HCT116 (cell line): ENCODE results near the gene PPP1R37. TPM values are rescaled to one million over a fixed set of nuclear protein-coding genes. Genes with fewer than 3 reads are reported as not detected.

Source experiments
- ATAC-seq: fragments of 200-7000 bp; cut with Tn5 transposase; 2 replicates; pipeline ENCODE4 v1.9.1; 2020; ENCODE audit warnings: mild to moderate bottlenecking, moderate library complexity
- BruUV-seq: library from RNA; stranded (reverse); fragments of 400-500 nt; replicated peaks from 2 replicates; lab custom pipeline; 2021; lab: Mats Ljungman, UMichigan
- CTCF ChIA-PET: fragments of 300-600 bp; sonication (Branson Sonifier 250); formaldehyde crosslinking; loops from one replicate; lab custom pipeline; 2021; ENCODE audit warnings: antibody characterized with exemption; lab: Charles Lee
- POLR2A ChIA-PET: fragments of 300-600, 350-600 bp; sonication (Branson Sonifier 250); formaldehyde crosslinking; loops from one replicate; lab custom pipeline; 2021; ENCODE audit warnings: antibody characterized with exemption; lab: Charles Lee
- RAD21 ChIA-PET, 2 experiments: fragments of 300-600 bp; sonication (Branson Sonifier 250); formaldehyde crosslinking; loops; one replicate each; lab custom pipeline; 2023; ENCODE audit warnings: low total read pairs in 2 of 2; ENCODE audit not compliant: uncharacterized antibody in 2 of 2, unreplicated experiment in 2 of 2, low non-redundant PET in 1 of 2; lab: Charles Lee
- DNase-seq: peaks from one replicate; pipeline ENCODE4 v3.0.0-alpha.2; 2010; ENCODE audit warnings: low read depth, low spot score
- H2AFZ ChIP-seq: fragments of 200-600 bp; shearing (Covaris generic), sonication (generic); 2 replicates; pipeline ENCODE4 v1.6.1; 2017; ENCODE audit warnings: low read depth, mixed run types, mixed read lengths, antibody characterized with exemption, low read length; ENCODE audit not compliant: poor library complexity, severe bottlenecking
- H3K27ac ChIP-seq: 2 replicates; pipeline ENCODE4 v1.5.1; 2012; ENCODE audit warnings: low read depth, low read length
- H3K27me3 ChIP-seq: fragments of 200-600 bp; sonication (generic); 2 replicates; pipeline ENCODE4 v1.6.1; 2016; ENCODE audit warnings: mixed run types, low read length, mixed read lengths; ENCODE audit not compliant: insufficient read depth
- H3K36me3 ChIP-seq, 2 experiments: fragments of 200-500 bp in 1 of 2; fragments of 200-600 bp in 1 of 2; sonication (Bioruptor generic) in 1 of 2; sonication (generic) in 1 of 2; 2 replicates each; pipeline versions ENCODE4 v1.5.1 to v1.6.1; 2014 to 2016; ENCODE audit warnings: low read length in 2 of 2, inconsistent platforms in 1 of 2, mixed read lengths in 1 of 2, mixed run types in 1 of 2; ENCODE audit not compliant: insufficient read depth in 2 of 2, control insufficient read depth in 1 of 2
- H3K4me1 ChIP-seq, 2 experiments: fragments of 200-600 bp in 1 of 2; sonication (generic) in 1 of 2; 2 replicates each; pipeline versions ENCODE4 v1.5.1 to v1.6.1; 2012 to 2017; ENCODE audit warnings: low read length in 2 of 2, inconsistent platforms in 1 of 2, mild to moderate bottlenecking in 1 of 2, mixed read lengths in 1 of 2, mixed run types in 1 of 2, moderate library complexity in 1 of 2; ENCODE audit not compliant: insufficient read depth in 2 of 2, control insufficient read depth in 1 of 2
- H3K4me2 ChIP-seq: fragments of 200-600 bp; sonication (generic); 2 replicates; pipeline ENCODE4 v1.6.1; 2017; ENCODE audit warnings: mixed run types, low read length, mixed read lengths
- H3K4me3 ChIP-seq, 2 experiments: fragments of 200-600 bp in 1 of 2; sonication (generic) in 1 of 2; replicated peaks in 1 of 2; 2 replicates each; pipeline ENCODE4 v1.5.1; 2011 to 2016; ENCODE audit warnings: low read length in 2 of 2, control low read depth in 1 of 2, low read depth in 1 of 2, mild to moderate bottlenecking in 1 of 2, mixed read lengths in 1 of 2, mixed run types in 1 of 2
- H3K79me2 ChIP-seq: fragments of 200-600 bp; sonication (generic); 2 replicates; pipeline ENCODE4 v1.6.1; 2017; ENCODE audit warnings: mild to moderate bottlenecking, mixed run types, low read length, moderate library complexity, mixed read lengths; ENCODE audit not compliant: insufficient read depth
- H3K9ac ChIP-seq: fragments of 200-600 bp; sonication (generic); 2 replicates; pipeline ENCODE4 v1.6.1; 2016; ENCODE audit warnings: low read length, mixed read lengths
- H3K9me2 ChIP-seq: fragments of 200-600 bp; sonication (generic), shearing (Covaris generic); 2 replicates; pipeline ENCODE4 v1.6.1; 2017; ENCODE audit warnings: mixed run types, mild to moderate bottlenecking, moderate library complexity; ENCODE audit not compliant: insufficient read depth
- H3K9me3 ChIP-seq, 2 experiments: fragments of 200-500 bp in 1 of 2; fragments of 200-600 bp in 1 of 2; sonication (Bioruptor generic) in 1 of 2; sonication (generic) in 1 of 2; 2 replicates each; pipeline ENCODE4 v1.6.1; 2014 to 2017; ENCODE audit warnings: low read length in 2 of 2, mixed read lengths in 2 of 2, inconsistent platforms in 1 of 2, low read depth in 1 of 2, mild to moderate bottlenecking in 1 of 2, mixed run types in 1 of 2, moderate library complexity in 1 of 2; ENCODE audit not compliant: control insufficient read depth in 1 of 2, insufficient read depth in 1 of 2
- H4K20me1 ChIP-seq: fragments of 200-600 bp; sonication (generic), shearing (Covaris generic); 2 replicates; pipeline ENCODE4 v1.6.1; 2017; ENCODE audit warnings: mixed run types, mild to moderate bottlenecking, moderate library complexity; ENCODE audit not compliant: insufficient read depth
- CEBPB ChIP-seq: IDR thresholded peaks from 2 replicates; pipeline ENCODE4 v1.6.1; 2012; ENCODE audit warnings: low read depth
- ELF1 ChIP-seq: IDR thresholded peaks from 2 replicates; pipeline ENCODE4 v1.6.1; 2012; ENCODE audit warnings: low read depth, borderline replicate concordance
- EZH2 ChIP-seq: fragments of 200-600 bp; sonication (generic); IDR thresholded peaks from 2 replicates; pipeline ENCODE4 v1.6.1; 2017; ENCODE audit warnings: antibody characterized with exemption, mixed run types
- FOSL1 ChIP-seq: IDR thresholded peaks from 2 replicates; pipeline ENCODE4 v1.6.1; 2012; ENCODE audit warnings: low read depth
- JUND ChIP-seq: IDR thresholded peaks from 2 replicates; pipeline ENCODE4 v1.6.1; 2012
- MAX ChIP-seq: IDR thresholded peaks from 2 replicates; pipeline ENCODE4 v1.6.1; 2012
- POLR2A ChIP-seq: IDR thresholded peaks from 2 replicates; pipeline ENCODE4 v1.7.0; 2011; ENCODE audit warnings: borderline replicate concordance; ENCODE audit not compliant: insufficient read depth, insufficient read length; ENCODE audit errors: extremely low read depth
- POLR2AphosphoS5 ChIP-seq: IDR thresholded peaks from 2 replicates; pipeline ENCODE4 v1.6.1; 2011; ENCODE audit warnings: mild to moderate bottlenecking, low read depth, low read length, moderate library complexity
- RAD21 ChIP-seq: IDR thresholded peaks from 2 replicates; pipeline ENCODE4 v1.6.1; 2012; ENCODE audit warnings: low read depth, mild to moderate bottlenecking
- REST ChIP-seq: IDR thresholded peaks from 2 replicates; pipeline ENCODE4 v1.6.1; 2012; ENCODE audit warnings: low read depth
- SIN3A ChIP-seq: IDR thresholded peaks from 2 replicates; pipeline ENCODE4 v1.6.1; 2012; ENCODE audit warnings: low read depth
- SP1 ChIP-seq: IDR thresholded peaks from 2 replicates; pipeline ENCODE4 v1.6.1; 2012; ENCODE audit warnings: low read depth
- TCF7L2 ChIP-seq: IDR thresholded peaks from 2 replicates; pipeline ENCODE4 v1.7.0; 2011; ENCODE audit warnings: borderline replicate concordance, inconsistent platforms; ENCODE audit not compliant: insufficient read depth, insufficient read length; ENCODE audit errors: extremely low read depth
- YY1 ChIP-seq: IDR thresholded peaks from 2 replicates; pipeline ENCODE4 v1.6.1; 2011; ENCODE audit warnings: low read length, low read depth, moderate library complexity, mild to moderate bottlenecking; ENCODE audit not compliant: insufficient replicate concordance; ENCODE audit errors: extremely low read depth
- ZNF274 ChIP-seq: fragments of 200-500 bp; sonication (Bioruptor generic); IDR thresholded peaks from 2 replicates; pipeline ENCODE4 v1.6.1; 2014; ENCODE audit warnings: mild to moderate bottlenecking, low read depth, low read length, inconsistent platforms
- intact Hi-C: fragments of 100-400 bp; cut with micrococcal nuclease; formaldehyde crosslinking; loops from 2 replicates; pipeline ENCODE4 v1.10.0; 2022
- total RNA-seq: library from RNA; stranded (reverse); gene quantifications from one replicate; pipeline ENCODE4 v1.2.1, GENCODE V29; 2021; ENCODE audit not compliant: unreplicated experiment

The PPP1R37 gene
- total RNA-seq, 1 experiment from 2014 or later = 32.7 TPM

GRCh38 chr19:45150180-45150579 is 57.2 kb downstream of the PPP1R37 start (continued):
- TF ChIP-seq YY1 (no peak), TCF7L2 (no peak)

DNA sequence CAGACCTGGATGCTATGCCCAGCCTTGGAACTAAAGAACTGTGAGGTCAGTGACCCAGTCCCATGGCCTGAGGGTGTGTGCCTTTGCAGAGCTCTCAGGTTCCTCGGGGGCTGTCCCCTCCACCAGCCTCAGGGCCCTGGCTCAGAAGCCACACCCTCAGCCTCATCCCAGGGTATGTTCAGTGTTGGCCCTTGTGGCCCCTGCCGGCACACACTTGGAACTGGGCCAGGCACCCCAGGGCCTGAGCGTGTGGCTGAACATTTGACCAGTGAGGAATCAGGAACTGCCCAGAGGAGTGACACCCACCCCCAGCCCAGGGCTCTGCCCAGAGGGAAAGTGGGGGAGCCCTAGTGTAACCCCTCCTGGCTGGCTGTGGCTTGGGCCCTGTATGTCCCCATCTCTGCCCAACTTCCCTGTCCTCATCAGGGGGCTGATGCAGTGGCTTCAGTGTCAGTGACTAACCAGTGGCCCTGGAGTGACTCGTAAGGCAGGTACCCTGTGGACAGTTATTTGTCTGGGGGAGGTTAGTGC is 57.8 kb downstream of the PPP1R37 start:
- no TSS peak for BruUV-seq
- CTCF ChIA-PET = no interaction called here

DNA sequence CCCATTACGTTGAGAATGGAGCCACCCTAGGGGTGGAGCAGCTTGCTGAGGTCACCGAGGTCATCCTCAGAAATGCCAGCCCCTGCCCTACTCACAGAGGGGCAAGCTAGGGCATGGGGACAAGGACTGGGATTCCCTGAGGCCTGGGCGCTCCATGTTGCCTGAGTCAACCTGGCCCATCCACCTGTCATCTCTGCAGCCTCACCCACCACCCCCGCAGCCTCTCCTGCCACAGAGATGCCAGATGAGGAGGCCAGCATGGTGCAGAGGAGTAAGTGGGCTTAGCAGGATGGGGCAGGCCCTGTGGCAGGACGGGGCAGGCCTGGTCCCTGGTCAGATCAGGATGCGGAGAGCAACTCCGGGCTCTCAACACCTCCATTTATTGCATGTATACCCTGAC is 58.3 kb downstream of the PPP1R37 start:
- peak overlapping the region; percentile 40 for H3K4me2 ChIP-seq
- H4K20me1 ChIP-seq = no peaks in the 10 kb centered on the region
- H2AFZ ChIP-seq = no peak overlapping the region
- H3K9ac ChIP-seq = no peak overlapping the region
- no peaks in the 10 kb centered on the region for H3K27me3 ChIP-seq
- intact Hi-C loops = no loop called here
- BruUV-seq = no TSS peak
- ChIA-PET POLR2A (no interaction called here), CTCF (no interaction called here), RAD21 (no interaction called here)
- H3K36me3 ChIP-seq = no peaks in the 10 kb centered on the region
- no peak overlapping the region; the same call in 1 of the 2 replicates for H3K27ac ChIP-seq
- DNase-seq = no peak
- no peak for ATAC-seq
- no peaks in the 10 kb centered on the region for H3K9me2 ChIP-seq
- H3K79me2 ChIP-seq = no peaks in the 10 kb centered on the region
- H3K4me3 ChIP-seq = no peak overlapping the region
- no peaks in the 10 kb centered on the region for H3K9me3 ChIP-seq
- peaks cover 32 to 55% of the 10 kb centered on the region in 2 experiments for H3K4me1 ChIP-seq
- TF ChIP-seq TCF7L2 (no peak), POLR2A (no peak), EZH2 (no peak), FOSL1 (no peak), JUND (no peak), CEBPB (no peak), MAX (no peak), SIN3A (no peak), ELF1 (no peak), YY1 (no peak), REST (no peak), SP1 (no peak), RAD21 (no peak)

More for the DNA sequence above, 57.8 kb downstream of the PPP1R37 start:
- DNase-seq (no peak), ATAC-seq (no peak)
- Histone ChIP-seq H3K9me2 (no peaks in the 10 kb centered on the region), H2AFZ (no peak overlapping the region), H3K9ac (no peak overlapping the region), H3K9me3 (no peaks in the 10 kb centered on the region), H3K27me3 (no peaks in the 10 kb centered on the region), H3K27ac (no peak overlapping the region; the same call in 1 of the 2 replicates), H3K4me3 (no peak overlapping the region), H3K36me3 (no peaks in the 10 kb centered on the region), H3K79me2 (no peaks in the 10 kb centered on the region), H3K4me2 (peak overlapping the region; percentile 40), H4K20me1 (no peaks in the 10 kb centered on the region), H3K4me1 (peaks cover 32 to 50% of the 10 kb centered on the region in 2 experiments)
- ChIA-PET POLR2A (no interaction called here), RAD21 (no interaction called here)
- TF ChIP-seq POLR2AphosphoS5 = 0 out of 2 replicates have a peak, but pooled peaks have one; percentile 12
- TF ChIP-seq RAD21 = no peak
- TF ChIP-seq JUND = no peak
- TF ChIP-seq ZNF274 = no peak
- TF ChIP-seq, all 23 proteins: peak for 1
- intact Hi-C loops = no loop called here
